DMS153 treated with DMSO at 0.1 percent for 48 hours (cell line): ENCODE data around the gene HOXD8.

ENCODE experiments used
- DNase-seq: peaks from one replicate; lab custom pipeline; 2025; ENCODE audit not compliant: unreplicated experiment; lab: John Stamatoyannopoulos, UW

Gene HOXD8

DNA sequence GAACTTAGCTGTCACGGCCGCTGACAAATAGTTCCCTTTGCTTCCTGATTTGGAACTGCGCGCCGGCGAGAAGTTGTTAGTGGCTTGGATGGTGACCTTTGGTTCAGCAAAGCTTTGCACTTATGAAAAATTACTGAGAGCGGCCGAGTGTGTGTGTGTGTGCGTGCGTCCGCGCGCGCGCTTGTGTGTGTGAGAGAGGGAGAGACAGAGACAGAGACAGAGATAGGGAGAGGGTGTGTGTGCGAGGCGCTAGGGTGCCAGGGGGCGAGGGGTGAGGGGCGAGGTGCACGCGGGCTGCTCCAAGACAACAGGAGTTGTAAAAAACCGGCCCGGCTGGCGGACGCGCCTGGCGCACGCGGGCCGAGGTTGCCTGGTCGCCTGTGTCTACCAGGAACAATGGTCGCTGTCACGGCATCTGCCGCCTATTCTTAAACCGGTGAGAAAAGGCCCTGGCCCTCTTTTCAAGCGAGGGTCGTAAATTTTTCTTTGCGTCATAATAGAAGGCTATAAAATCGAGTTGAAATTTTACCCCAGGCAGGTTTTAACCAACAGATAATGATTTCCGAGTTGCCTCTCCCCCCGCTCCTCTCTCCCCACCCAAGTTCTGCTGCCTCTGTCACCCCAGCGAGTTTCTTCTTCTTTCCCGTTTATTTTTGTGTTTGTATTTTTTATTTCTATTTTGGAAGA is 28.1 kb downstream of the HOXD8 start:
- no peak for DNase-seq

DNA sequence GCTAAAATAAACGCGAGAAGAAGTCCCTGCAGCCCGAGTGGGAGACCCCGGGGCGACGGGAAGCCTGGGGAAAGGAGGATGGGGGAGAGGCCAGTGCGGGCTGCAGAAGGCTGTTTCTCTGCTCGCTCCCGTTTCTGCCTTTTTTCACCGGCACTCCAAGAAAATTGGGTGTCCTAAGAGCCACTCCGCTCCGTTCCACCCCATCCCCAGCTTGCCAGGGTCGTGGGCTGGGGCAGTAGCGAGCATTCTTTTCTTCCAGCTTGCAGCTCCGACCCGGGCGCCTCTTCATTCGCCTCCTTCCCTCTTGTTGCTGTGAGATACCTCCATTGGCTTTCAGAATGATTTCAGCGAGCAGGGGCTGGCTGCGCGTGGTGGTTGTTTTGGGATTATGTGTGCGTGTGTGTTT is 28.7 kb downstream of the HOXD8 start:
- no peak for DNase-seq

DNA sequence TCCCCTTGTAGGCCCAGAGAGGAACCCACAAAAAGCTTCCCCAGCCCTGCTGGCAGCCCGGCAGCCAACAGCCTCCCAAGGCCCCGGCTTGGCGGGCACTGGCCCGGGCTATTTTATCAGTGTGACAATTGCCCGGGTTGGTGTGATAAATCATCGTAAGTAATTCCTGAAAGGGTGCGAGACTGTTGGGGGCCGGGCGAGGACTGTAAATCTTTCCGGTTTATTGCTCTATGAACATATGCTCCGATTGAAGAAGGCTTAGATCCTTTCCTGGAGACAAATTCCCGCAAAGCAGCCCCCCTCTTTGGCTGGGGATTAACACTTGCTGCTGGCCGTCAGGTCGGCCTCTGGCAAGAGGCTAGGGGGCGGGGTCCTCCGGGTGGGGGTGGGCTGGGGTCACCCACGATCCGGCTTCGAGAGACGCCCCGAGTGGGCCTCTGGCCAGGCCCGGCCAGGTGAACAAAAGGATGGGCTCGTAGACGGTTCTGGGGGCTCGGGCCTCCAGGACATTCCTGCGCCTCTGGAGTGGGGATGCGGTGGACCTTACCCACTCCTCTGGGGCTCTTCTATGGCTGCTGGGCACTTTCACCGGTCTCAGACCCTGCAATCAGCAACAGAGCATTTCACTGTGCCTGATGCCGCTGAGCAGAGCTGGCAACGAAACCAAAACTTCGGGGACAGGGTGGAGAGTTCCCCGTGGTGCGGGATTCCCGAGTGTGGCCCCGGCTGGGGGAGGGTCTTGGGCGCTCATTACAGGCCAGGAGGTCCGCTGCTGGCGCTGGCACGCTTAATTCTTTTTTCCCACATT is 29.6 kb downstream of the HOXD8 start:
- no peak for DNase-seq

DNA sequence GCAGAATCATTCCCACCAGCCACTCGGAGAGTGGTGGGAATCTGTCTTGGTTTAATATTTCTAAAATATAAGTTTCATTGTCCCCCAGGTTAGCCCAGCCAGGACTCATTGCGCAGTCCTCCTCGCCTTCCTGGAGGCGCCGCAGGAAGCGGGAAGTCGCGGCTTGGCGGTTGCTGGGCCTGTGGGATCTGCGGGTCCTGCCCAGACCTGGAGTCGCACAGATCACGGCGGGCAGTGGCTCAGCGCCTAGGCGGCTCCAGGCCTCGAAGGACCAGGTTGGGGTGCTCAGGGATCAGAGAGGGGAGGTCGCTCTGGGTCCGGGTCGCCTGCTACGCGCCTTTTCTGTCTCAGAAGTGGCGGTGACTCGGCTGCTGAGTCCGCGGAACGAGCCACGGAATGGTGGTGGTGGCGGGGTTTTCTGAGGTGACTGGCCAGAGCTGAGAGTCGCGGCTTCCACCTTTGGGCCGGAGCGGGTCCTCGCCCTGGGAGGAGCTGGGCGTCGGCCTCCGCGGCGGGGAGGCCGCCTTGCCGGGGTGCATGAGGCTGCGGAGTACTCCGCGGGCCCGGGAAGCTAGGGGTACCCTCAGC is 30.3 kb downstream of the HOXD8 start:
- no peak for DNase-seq

DNA sequence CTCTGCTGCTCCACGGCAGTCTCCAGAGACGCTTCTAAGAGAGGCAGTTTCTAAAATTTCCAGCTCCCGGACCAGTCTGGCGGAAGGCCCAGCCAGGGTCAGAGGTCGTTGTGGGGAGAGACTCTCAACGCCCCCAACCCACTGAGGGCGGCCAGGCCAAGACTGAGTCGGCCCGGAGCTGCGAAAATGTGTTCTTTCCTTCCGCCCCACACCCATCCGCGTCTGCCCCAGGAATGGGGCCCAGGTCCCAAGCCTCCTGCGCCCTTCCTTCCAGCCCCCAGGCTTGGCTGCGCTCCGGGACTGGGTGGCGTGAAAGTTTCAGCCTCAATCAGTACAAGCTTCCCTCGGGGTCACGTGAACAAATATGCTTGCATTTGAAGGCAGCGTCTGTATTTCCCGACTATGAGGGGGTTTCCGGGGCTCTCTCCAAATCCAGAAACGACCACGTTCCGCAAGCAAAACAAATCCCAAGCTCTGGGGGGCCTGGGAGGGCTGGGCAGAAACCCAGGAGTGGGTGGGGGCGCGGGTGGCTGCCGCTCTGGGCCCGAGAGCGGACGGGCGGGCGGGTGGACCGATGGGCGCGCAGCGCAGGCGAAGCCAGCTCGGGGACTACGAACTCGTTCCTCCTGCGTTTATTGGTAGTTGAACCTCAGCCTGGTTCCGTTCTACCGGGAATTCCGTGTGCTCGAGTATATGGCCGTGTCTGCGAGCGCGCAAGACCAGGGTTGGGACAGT is 30.9 kb downstream of the HOXD8 start:
- DNase-seq, result no peak

DNA sequence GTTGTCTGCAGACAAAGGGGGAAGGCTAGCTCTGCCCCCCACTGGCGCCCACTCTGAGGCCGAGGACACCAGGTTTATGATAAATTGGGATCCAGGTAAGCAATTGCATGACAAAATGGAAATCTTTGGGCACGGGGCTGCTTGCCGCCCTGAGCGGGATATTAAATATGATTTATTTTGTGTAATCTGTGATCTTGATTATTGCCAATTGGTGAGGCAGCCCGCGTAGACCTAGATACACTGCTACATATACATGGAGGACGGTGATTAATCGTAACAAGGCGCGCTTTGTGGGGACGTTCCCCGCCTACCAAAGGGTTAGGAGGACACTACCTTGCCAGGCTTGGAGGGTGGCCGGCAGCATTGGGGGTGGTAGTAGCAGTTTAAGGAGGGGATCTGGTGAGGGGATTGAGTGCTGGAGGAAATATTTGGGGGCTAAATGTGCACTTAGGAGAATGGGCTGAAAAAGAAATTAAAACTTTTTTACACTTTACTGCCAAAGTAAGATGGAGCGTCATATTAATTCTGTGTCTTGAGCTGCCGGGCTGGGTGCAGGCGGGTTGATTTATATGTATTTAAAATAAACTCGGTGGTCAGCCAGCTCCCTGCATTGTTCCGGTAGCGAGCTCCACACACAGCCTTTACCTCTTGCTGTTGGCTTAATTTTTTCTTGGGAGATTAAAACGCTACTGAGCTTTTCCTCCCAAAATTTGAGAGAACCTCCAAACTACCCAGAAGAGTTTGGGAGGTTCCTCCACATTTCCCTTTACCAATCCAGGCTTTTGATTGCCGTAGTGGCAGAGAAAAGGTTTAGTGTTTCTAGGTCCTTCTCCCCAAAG is 31.7 kb downstream of the HOXD8 start:
- DNase-seq, result no peak

DNA sequence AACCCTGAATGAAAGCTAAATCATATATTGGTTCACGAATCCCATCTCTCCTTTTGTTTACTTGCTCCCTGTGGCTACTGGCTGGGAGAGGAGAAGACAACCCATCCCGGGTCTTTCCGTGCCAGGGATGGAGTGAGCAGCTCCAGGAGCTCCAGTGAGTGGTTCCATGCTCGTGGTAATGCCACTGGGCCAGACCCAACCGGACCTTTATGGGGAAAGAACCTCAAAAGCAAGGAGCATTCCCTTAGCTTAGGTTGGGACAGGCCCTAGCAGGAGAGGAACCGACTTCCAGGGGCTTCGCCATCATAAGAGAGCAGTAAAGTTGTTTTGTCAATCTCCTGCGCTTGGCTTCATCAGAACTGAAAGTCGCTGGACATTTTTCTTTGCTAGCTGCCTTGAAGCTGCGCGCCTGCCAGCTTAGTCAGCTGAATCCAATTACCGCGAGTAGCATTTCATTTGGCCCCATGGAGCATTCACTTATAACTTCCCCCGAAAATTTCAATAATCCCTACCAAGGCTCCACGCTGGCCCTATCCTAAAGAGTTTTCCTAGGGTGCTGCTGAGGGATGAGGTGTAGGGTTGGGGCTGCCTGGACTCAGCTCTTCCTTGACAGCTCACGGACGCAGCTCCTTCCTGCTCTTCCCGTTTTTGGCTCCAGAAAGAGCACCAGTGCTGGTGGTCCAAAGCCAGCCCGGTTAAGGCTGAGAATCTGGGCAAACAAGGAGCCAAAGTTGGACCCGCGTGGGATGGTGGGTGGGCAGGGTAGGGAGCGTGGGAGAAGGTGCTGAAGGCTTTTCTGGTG is 32.5 kb downstream of the HOXD8 start:
- DNase-seq, result no peak

DNA sequence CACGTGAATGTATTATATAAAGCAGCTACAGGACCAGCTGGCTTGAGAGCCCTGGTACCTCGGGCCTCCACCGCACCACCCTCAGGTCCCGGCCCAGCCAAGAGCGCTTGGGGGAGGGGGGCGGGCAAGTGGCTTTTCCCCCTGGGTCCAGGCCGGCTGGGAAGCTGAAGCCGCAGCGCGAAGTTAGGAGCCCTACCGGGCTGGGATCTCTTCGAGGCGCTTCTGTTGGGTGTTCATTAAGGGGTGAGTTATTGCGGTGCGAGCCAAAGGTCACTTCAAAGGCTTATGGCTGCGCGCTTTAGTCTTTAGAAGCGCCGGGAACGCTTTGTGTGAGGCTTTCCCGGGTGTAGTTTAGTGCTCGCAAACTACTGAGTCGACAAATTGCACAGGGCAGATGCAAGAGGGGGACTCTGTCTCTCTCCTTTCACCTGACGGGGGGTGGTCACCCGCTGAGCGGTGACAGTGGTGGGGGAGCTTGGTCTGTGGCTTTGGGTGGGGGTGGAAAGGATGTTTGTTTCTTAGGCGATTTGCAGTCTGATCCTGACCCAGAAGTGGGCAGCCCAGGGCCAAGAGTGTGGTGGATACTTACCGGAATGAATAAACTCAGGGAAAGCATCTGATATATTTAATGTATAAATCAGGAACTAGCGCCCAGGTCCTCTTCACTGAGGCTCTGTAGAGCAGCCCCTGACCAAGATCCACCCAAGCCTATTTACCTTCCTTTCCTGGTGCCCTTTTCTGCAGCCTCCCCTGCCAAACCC is 33.6 kb downstream of the HOXD8 start:
- DNase-seq, result no peak

DNA sequence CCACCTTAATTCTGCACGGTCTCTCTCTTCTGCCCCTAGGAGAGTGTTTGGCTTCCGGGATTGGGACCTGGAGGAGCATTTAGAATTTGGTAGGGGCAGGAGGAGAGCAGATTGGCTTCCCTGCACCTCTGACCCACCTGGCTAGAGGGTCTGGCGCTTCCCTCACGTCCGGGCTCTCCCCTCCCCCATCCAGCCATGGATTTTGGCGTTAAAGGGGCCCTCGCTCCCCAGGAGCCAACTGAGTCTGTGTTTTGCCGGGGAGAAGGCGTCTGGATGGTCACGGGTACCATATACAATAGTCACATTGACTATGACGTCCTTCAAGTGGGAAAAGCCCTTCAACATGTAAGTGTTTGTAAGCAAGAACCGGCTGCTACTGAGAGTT is 34.2 kb downstream of the HOXD8 start:
- no peak for DNase-seq

DNA sequence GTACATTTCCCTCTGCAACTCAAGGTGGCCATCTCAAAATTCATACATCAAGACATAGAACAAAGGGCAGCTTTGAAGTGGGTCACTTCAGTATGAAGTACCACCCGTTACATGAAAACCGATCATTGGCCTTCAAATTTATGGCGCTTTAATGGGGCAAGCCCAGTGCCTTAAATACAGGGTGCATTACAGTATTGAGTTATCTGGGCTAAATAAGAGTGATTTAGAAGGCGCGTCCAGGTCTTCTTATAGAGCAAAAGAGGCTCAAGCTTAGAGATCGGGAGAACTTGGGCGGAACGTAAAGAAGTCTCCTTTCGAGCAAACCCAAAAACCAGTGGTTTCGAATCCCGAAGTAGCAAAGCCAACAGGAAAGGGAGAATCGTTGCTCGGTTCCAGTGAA is 34.7 kb downstream of the HOXD8 start:
- no peak for DNase-seq

DNA sequence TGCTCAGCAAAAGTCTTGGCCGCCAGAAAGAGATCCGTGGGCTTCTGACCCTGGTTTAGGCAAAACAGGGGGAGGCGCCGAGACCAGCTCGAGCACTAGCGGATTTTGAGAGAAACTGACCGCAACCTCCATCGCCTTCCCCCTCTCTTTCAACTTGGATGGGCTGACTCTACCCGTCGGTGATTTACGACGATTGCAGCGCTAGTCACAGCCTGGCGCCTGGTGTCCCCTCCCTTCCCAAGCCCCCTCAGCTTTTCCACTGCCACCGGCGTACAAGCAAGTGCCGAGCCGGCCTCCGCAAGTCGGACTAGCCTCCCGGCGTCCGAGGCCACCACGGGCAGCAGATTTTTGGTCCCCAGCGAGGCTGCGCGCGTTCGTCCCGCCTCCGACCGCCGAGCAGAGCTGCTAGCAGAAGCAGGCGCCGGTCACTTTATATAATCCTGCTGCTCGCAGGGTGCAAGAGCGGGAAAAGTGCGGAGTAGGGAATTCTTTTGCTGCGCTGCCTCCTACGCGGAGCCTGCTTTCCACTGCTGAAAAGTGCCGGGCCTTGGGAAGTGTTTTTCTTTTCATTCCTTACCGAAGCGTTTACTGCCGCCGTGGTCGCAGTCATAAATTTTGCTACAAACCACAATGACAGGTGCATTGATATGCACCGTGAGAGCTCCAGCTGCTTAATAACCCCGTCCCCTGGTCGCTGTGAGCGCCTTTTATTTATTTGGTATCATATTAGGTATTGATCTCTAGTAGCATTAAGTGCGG is 35.3 kb downstream of the HOXD8 start:
- no peak for DNase-seq

DNA sequence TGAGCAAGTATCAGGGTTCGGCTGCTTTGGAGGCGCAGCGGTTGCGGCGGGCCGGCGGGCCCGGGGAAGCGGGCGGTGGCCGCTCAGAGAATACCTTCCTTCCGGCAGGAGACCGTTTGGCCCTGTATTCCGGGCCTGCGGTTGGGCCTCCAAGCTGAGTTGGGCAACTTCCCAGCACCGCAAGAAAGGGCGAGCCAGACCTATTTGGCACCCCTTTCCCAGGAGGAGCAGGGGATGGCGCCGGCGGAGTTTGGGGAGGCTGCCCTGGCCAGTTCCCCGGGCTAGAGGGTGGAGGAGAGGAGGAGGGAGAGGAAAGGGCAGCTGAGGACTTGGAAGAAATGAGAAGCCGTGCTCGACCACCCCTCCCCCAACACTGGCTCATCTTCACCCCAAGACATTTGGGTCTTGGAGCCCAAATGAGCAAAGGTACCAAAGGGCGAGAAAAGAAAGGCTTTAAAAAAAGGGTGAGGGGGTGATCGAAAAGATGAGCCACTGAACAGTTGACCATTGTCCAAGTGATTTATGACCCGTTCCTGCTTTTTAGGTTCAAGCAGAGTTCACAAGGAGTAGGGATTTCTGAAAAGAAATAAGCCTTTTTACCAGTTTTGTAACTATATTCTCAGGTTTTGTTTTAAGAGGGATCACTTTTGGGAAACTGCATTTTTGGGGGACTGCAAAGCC is 36.0 kb downstream of the HOXD8 start:
- DNase-seq, result no peak

DNA sequence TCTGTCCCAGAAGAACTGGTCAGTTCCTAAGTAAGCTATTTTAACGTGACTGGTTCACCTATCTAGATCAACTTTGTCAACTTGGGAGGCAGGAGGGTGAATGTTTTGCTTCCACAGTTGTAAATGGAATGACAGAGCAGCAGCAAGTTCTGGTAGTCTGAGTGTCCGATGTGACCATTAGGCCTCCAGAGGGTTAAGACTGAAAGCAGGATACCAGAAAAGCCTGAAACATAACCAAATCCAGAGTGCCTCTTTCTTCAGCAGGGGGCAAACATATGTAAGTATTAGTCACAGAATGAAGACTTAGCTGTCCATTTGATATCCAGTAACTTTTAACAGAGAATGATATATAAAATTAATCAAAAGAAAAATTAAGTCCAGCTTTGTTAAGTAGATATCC is 36.8 kb downstream of the HOXD8 start:
- DNase-seq, result no peak

DNA sequence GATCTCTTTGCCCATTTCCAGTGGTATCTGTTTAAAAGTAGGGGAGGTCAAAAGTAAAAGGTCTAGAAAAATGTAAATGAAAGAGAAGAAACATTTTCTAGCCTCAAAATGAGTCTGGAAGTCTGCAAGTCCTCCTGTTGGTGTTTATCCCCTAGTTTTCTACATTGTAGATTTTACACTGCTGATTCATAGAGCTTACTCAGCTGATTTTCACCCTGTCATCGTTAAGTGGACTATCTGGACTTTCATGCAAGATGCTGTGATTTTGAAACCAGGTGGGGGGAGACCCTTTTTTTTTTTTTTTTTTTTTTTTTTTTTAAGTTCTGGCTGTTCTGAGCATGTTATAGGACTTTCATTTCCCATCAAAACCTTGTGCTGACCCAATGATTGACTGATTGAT is 37.9 kb downstream of the HOXD8 start:
- DNase-seq, result no peak

DNA sequence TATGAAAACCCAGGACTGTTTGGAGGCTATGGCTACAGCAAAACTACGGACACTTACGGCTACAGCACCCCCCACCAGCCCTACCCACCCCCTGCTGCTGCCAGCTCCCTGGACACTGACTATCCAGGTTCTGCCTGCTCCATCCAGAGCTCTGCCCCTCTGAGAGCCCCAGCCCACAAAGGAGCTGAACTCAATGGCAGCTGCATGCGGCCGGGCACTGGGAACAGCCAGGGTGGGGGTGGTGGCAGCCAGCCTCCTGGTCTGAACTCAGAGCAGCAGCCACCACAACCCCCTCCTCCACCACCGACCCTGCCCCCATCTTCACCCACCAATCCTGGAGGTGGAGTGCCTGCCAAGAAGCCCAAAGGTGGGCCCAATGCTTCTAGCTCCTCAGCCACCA is 39.7 kb downstream of the HOXD8 start:
- DNase-seq, result no peak

DNA sequence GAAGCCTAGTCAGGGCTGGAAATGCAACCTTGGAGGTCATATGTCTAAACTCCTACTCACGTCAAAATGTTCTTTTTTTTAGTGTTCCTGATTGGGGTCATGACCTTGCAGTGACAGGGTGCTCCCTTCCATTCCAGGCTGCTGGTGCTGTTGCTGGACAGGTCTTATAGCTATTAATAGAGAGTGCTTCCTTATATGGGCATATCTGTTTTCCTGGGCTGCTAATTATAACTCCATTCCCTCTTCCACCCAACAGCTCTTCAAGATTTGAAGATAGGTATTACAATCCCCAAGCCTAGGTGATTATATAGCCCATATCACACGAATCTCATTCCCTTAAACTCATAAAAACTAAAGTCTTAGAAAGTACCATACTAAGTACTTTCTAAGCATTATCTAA is 40.2 kb downstream of the HOXD8 start:
- no peak for DNase-seq

DNA sequence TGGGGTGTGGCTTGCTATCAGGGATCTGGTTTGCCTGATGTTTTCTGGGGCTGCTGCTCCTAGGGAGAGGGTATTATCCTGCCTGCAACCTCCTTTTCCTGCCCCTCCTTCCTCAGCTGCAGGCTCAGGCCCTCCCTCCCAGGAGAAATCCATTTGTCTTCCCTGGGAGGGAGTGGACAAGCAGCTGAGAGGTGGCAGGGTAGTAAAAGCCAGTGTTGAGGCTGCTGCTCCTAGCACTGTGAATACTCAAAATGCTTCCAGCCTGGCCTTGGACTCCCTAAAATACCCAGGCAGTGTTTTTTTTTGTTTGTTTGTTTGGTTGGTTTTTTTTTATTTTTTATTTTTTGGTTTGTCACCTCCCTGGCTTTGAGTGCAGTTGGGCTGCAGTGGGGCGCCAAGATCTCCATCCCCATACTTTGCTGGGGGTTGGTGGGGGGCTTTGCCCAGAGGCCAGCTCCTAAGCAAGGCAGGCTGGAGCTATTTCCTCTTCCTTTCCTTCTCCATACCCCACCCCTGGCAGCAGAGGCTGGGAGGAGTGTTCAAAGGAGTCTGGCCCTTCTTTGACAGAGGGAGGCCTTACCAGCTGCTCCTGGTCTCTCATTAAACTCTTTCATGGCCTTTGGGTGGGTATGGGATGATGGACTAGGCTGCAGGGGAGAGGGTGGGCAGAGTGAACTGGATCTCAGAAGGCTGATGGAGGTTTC is 41.2 kb downstream of the HOXD8 start:
- no peak for DNase-seq
